Kidney epithelial cell (primary cell): ENCODE results near the gene SELENON. TPM values are rescaled to one million over a fixed set of nuclear protein-coding genes. Genes with fewer than 3 reads are reported as not detected.

Experiments
- DNase-seq: peaks from one replicate; pipeline ENCODE4 v3.0.0-alpha.2; 2010; ENCODE audit warnings: low read depth
- H3K27me3 ChIP-seq: 2 replicates; pipeline ENCODE4 v1.6.0; 2011; ENCODE audit warnings: low read length; ENCODE audit not compliant: control insufficient read depth, insufficient read depth
- H3K36me3 ChIP-seq: 2 replicates; pipeline ENCODE4 v1.5.1; 2011; ENCODE audit warnings: low read length; ENCODE audit not compliant: control insufficient read depth, insufficient read depth
- H3K4me3 ChIP-seq: 2 replicates; pipeline ENCODE4 v1.5.1; 2011; ENCODE audit warnings: low read depth, mild to moderate bottlenecking, control low read depth, low read length
- total RNA-seq: library from RNA; depleted of rRNA; stranded (reverse); fragments of >200 nt; gene quantifications from 2 replicates; pipeline ENCODE4 v1.2.3, GENCODE V29; 2015
- TF ChIP-seq, protein P1 (sequence below): IDR thresholded peaks from 2 replicates; pipeline ENCODE4 v1.5.1; 2011; ENCODE audit warnings: mild to moderate bottlenecking, moderate library complexity, low read length, control low read depth, inconsistent platforms; ENCODE audit not compliant: insufficient read depth, poor library complexity, severe bottlenecking

The SELENON gene
- total RNA-seq, 1 donor from 2014 or later = 50.8 TPM

- Histone ChIP-seq H3K36me3 (no peaks in the 10 kb centered on the region), H3K27me3 (no peaks in the 10 kb centered on the region), H3K4me3 (no peak overlapping the region)
- no peak for DNase-seq
- TF ChIP-seq, protein P1, sequence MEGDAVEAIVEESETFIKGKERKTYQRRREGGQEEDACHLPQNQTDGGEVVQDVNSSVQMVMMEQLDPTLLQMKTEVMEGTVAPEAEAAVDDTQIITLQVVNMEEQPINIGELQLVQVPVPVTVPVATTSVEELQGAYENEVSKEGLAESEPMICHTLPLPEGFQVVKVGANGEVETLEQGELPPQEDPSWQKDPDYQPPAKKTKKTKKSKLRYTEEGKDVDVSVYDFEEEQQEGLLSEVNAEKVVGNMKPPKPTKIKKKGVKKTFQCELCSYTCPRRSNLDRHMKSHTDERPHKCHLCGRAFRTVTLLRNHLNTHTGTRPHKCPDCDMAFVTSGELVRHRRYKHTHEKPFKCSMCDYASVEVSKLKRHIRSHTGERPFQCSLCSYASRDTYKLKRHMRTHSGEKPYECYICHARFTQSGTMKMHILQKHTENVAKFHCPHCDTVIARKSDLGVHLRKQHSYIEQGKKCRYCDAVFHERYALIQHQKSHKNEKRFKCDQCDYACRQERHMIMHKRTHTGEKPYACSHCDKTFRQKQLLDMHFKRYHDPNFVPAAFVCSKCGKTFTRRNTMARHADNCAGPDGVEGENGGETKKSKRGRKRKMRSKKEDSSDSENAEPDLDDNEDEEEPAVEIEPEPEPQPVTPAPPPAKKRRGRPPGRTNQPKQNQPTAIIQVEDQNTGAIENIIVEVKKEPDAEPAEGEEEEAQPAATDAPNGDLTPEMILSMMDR = no peak
These were observed 56.9 kb downstream of the SELENON start for GRCh38 chr1:25856856-25857255.

DNA sequence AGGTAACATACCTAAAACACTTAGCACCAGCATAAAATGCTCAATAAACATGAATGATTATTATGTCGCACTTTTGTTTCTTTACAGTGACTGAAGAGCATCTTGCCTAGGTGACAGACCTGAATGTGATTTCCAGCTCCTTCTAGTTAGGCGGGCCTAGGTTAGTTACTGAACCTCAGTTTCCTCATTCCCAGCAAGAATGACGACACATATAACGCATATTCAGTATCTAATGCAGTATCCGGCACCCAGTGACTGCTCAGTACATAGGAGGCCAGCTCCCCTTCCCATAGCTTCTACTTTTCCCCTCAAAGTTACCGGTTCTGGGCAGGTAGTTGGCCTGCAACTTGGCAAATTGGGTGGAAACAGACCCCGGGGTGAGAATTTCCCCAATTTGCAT lies 58.5 kb downstream of the SELENON start:
- Histone ChIP-seq H3K4me3 (peak overlapping the region; percentile 66), H3K36me3 (no peaks in the 10 kb centered on the region), H3K27me3 (no peaks in the 10 kb centered on the region)
- no peak for DNase-seq
- TF ChIP-seq, protein P1 = no peak

DNA sequence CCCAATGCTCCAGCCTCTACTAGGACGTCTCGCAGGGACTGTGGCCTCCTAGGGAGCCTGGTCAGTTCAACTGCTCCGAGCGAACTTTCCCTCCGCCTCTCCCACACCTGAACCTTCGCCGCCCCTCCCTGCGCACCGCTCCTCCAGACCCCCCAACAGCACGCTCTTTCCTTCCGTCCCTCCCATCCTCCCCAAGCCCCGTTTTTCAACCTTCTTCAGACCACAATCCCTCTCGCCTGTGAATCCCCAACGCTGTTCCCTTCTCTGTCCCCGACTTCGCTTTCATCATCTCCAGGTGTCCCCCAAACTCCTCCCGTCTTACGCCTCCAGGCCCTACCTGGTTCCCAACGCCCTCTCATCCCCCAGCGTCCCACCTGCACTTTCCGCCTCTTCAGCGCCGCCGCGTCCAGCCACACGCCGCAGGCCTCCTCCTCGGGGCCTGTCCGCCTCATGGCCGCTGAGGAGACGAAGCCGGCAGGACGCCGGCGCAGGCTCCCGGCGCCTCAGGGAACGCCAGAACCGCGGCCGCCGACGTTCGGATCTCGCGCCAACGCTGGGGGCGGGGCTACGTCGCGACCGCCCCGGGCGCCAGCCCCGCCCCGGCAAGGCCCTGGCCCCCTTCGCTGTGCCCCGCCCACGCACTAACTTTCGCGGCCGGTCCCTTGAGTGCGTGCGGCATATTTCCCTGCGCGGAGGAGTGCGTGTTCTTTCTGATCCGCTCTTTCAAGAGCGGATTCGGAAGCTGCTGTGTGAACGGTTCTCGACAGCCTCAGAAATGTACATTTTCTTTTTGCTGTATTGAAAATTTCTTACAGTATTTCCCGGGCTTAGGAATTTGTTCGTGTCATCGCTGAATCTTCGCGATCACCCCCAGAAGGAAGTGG lies 59.2 kb downstream of the SELENON start, which contains the start of gene AUNIP:
Gene AUNIP, minus strand, starts transcription at position 552 of the 884 bp plus-strand sequence. Its CDS starts 100 bp downstream, at position 452.
- no peak for DNase-seq
- H3K27me3 ChIP-seq = no peaks in the 10 kb centered on the region
- no peaks in the 10 kb centered on the region for H3K36me3 ChIP-seq
- TF ChIP-seq, protein P1 = no peak
- H3K4me3 ChIP-seq = peak within 1 kb of the TSS; percentile 66

DNA sequence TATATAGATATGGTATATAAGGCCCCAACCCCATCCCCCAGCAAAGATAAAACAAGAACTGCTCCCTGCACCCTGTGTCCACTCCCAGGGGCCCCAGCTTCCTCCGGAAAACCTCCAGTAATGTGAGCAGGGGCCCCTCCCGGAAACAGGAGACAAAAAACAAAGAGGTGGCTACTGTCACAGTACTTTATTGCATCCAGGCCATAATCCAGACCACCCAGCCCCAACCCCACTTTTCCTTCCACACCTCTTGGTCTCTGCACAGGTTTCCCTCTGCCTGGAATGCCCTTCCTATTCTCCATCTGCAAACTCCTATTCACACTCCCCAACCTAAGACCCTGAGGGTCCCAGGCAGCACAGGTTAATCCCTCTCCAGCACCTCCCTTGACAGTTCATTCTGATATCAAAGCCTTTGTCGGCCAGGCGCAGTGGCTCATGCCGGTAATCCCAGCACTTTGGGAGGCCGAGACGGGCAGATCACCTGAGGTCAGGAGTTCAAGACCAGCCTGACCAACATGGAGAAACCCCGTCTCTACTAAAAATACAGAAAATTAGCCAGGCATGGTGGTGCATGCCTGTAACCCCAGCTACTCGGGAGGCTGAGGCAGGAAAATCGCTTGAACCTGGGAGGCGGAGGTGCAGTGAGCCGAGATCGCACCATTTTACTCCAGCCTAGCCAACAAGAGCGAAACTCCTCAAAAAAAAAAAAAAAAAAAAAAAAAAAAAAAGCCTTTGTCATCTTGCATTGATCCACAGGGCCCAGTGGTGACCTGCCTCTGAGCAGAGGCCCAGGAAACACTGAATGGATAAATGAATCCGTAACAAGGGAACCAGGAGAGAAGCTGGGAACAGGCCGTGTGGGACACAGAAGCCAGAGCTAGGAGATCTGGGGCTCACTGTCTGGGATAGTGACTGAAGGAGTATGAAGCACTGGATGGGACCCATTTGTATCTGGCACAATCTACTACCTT lies 61.6 kb downstream of the SELENON start:
- no peak overlapping the region for H3K4me3 ChIP-seq
- no peak for DNase-seq
- TF ChIP-seq, protein P1 = no peak
- no peaks in the 10 kb centered on the region for H3K27me3 ChIP-seq
- H3K36me3 ChIP-seq = no peaks in the 10 kb centered on the region

GRCh38 chr1:25862785-25863485 lies 62.9 kb downstream of the SELENON start:
- Histone ChIP-seq H3K4me3 (no peak overlapping the region), H3K36me3 (no peaks in the 10 kb centered on the region), H3K27me3 (no peaks in the 10 kb centered on the region)
- TF ChIP-seq, protein P1 = no peak
- no peak for DNase-seq
